ENCODE measurements around the gene ELOVL1. TPM values are rescaled to one million over a fixed set of nuclear protein-coding genes. Genes with fewer than 3 reads are reported as not detected.
"Not testable (repeated sequence)": the region's sequence is repeated elsewhere in the genome, so short reads cannot be mapped to it uniquely, and the experiment has no call there.

Gene ELOVL1
- total and polyA plus RNA-seq, 10 of the 15 experiments (the other 5 are each of a cell fraction or from before 2014, with no cell fraction given): 58.5 to 139 (median 89.8) TPM

GRCh38 chr1:43372172-43372571, 4.4 kb upstream of the ELOVL1 start:
- intact Hi-C loops (cut with micrococcal nuclease; ENCODE audit: unreplicated experiment): no loop called here

GRCh38 chr1:43370564-43370963, 2.8 kb upstream of the ELOVL1 start:
- Histone ChIP-seq H3K27me3 (replicated peaks in 1 of 2; ENCODE audit: control insufficient read depth in 2 of 2, insufficient read depth in 2 of 2, low read length in 1 of 2) (no peaks in the 10 kb centered on the region), H3K4me1 (ENCODE audit: control insufficient read depth, insufficient read depth, low read length) (peaks cover 4% of the 10 kb centered on the region; the same call in 1 of the 2 replicates), H3K79me2 (ENCODE audit: control insufficient read depth, insufficient read depth, low read length) (peaks cover 30% of the 10 kb centered on the region), H3K36me3 (ENCODE audit: control insufficient read depth in 2 of 2, insufficient read depth in 2 of 2, low read length in 1 of 2) (peaks cover 0 to 1% of the 10 kb centered on the region in 2 experiments; a peak in 1 of 4 replicates), H3K9ac (ENCODE audit: control insufficient read depth, insufficient read depth, low read length) (no peak overlapping the region), H3K4me2 (ENCODE audit: control insufficient read depth, insufficient read depth) (no peak overlapping the region), H3K27ac (ENCODE audit: control insufficient read depth, insufficient read depth) (no peak overlapping the region), H3K4me3 (no peak overlapping the region), H4K20me1 (ENCODE audit: control insufficient read depth, insufficient read depth) (no peaks in the 10 kb centered on the region), H2AFZ (ENCODE audit: control insufficient read depth, low read depth, low read length) (no peak overlapping the region), H3K9me3 (replicated peaks; ENCODE audit: control insufficient read depth, insufficient read depth, low read length) (no peaks in the 10 kb centered on the region)
- ChIA-PET POLR2A (interaction anchor here (0.7 to 1.4 kb wide), 5 partner anchors 11 to 583 kb away, joined by 4 to 8 read pairs (median 6); partner anchors contain the start of genes MED8 and SZT2), SMC1A (ENCODE audit: uncharacterized antibody, unreplicated experiment) (interaction anchor here (0.7 to 1.1 kb wide), 2 partner anchors 13 to 572 kb away, joined by 3 to 4 read pairs; no protein-coding TSS in a partner anchor), RAD21 (ENCODE audit: unreplicated experiment) (no interaction called here), CTCF (interaction anchor here (1.6 to 1.7 kb wide), 2 partner anchors 12 to 19 kb away, joined by 7 to 8 read pairs; partner anchors contain the start of genes CDC20, MED8 and SZT2)
- TF ChIP-seq RUNX3 (IDR thresholded peaks at IDR 0.05; ENCODE audit: low read length): no peak
- peak; percentile 48 for TF ChIP-seq BCL3 (IDR thresholded peaks at IDR 0.05; ENCODE audit: borderline replicate concordance, insufficient read depth, low read depth, low read length, poor library complexity, severe bottlenecking)
- DNase-seq (ENCODE audit: low read depth, low spot score) (no peak), FAIRE-seq (peak; percentile 41), ATAC-seq (no peak)
- BruUV-seq (replicated peaks): no TSS peak
- in situ Hi-C loops (cut with MboI): no loop called here
- intact Hi-C loops (cut with micrococcal nuclease; ENCODE audit: unreplicated experiment): no loop called here
- WGBS (ENCODE audit: insufficient coverage, insufficient replicate concordance, low lambda C conversion rate, missing lambda C conversion rate): 70% methylated on average over 4 of the region's 4 CpGs

More at GRCh38 chr1:43372172-43372571, 4.4 kb upstream of the ELOVL1 start:
- H2AFZ ChIP-seq (ENCODE audit: control insufficient read depth, low read depth, low read length): no peak overlapping the region
- ATAC-seq (no peak), FAIRE-seq (no peak), DNase-seq (ENCODE audit: low read depth, low spot score) (no peak)
- no peaks in the 10 kb centered on the region for H3K27me3 ChIP-seq (replicated peaks in 1 of 2; ENCODE audit: control insufficient read depth in 2 of 2, insufficient read depth in 2 of 2, low read length in 1 of 2)
- WGBS (ENCODE audit: insufficient coverage, insufficient replicate concordance, low lambda C conversion rate, missing lambda C conversion rate): 92% methylated on average over 5 of the region's 5 CpGs
- H3K79me2 ChIP-seq (ENCODE audit: control insufficient read depth, insufficient read depth, low read length): peaks cover 14% of the 10 kb centered on the region
- H3K27ac ChIP-seq (ENCODE audit: control insufficient read depth, insufficient read depth): no peak overlapping the region
- ChIA-PET POLR2A (interaction anchor here (0.7 kb wide), 1 partner anchor 9 kb away, joined by 3 read pairs; no protein-coding TSS in a partner anchor), RAD21 (ENCODE audit: unreplicated experiment) (no interaction called here), CTCF (interaction anchor here (1.0 to 1.3 kb wide), 2 partner anchors 42 to 145 kb away, joined by 3 to 4 read pairs; no protein-coding TSS in a partner anchor), SMC1A (ENCODE audit: uncharacterized antibody, unreplicated experiment) (no interaction called here)
- no peaks in the 10 kb centered on the region for H3K9me3 ChIP-seq (replicated peaks; ENCODE audit: control insufficient read depth, insufficient read depth, low read length)
- H4K20me1 ChIP-seq (ENCODE audit: control insufficient read depth, insufficient read depth): no peaks in the 10 kb centered on the region
- in situ Hi-C loops (cut with MboI): no loop called here
- H3K9ac ChIP-seq (ENCODE audit: control insufficient read depth, insufficient read depth, low read length): no peak overlapping the region
- no peaks in the 10 kb centered on the region for H3K36me3 ChIP-seq (ENCODE audit: control insufficient read depth in 2 of 2, insufficient read depth in 2 of 2, low read length in 1 of 2)
- no peak overlapping the region for H3K4me3 ChIP-seq
- peaks cover 3% of the 10 kb centered on the region; the same call in 1 of the 2 replicates for H3K4me1 ChIP-seq (ENCODE audit: control insufficient read depth, insufficient read depth, low read length)
- no TSS peak for BruUV-seq (replicated peaks)
- H3K4me2 ChIP-seq (ENCODE audit: control insufficient read depth, insufficient read depth): no peak overlapping the region
- no peak for TF ChIP-seq RAD51 (IDR thresholded peaks at IDR 0.05)
- TF ChIP-seq DPF2 (IDR thresholded peaks at IDR 0.05): no peak
- TF ChIP-seq FOXM1 (IDR thresholded peaks at IDR 0.05; ENCODE audit: low read depth, low read length): no peak
- no peak for TF ChIP-seq PAX5 (IDR thresholded peaks at IDR 0.05; ENCODE audit: borderline replicate concordance, low read depth, low read length)
- TF ChIP-seq JUNB (IDR thresholded peaks at IDR 0.05): no peak
- no peak for TF ChIP-seq ZNF274 (IDR thresholded peaks at IDR 0.05; ENCODE audit: insufficient read depth, insufficient read length)
- no peak for TF ChIP-seq IRF4 (IDR thresholded peaks at IDR 0.05; ENCODE audit: low read depth, low read length)
- TF ChIP-seq YY1 (IDR thresholded peaks at IDR 0.05; ENCODE audit: low read depth, low read length): no peak

- H3K4me1 ChIP-seq (ENCODE audit: control insufficient read depth, insufficient read depth, low read length); H3K4me2 ChIP-seq (ENCODE audit: control insufficient read depth, insufficient read depth); H3K27me3 ChIP-seq (replicated peaks in 1 of 2; ENCODE audit: control insufficient read depth in 2 of 2, insufficient read depth in 2 of 2, low read length in 1 of 2); DNase-seq (ENCODE audit: low read depth, low spot score); RAD21 ChIA-PET (ENCODE audit: unreplicated experiment); H3K4me3 ChIP-seq; in situ Hi-C loops (cut with MboI); H4K20me1 ChIP-seq (ENCODE audit: control insufficient read depth, insufficient read depth); H3K36me3 ChIP-seq (ENCODE audit: control insufficient read depth in 2 of 2, insufficient read depth in 2 of 2, low read length in 1 of 2); H3K27ac ChIP-seq (ENCODE audit: control insufficient read depth, insufficient read depth); H3K9me3 ChIP-seq (replicated peaks; ENCODE audit: control insufficient read depth, insufficient read depth, low read length); ATAC-seq; BruUV-seq (replicated peaks); H2AFZ ChIP-seq (ENCODE audit: control insufficient read depth, low read depth, low read length); FAIRE-seq; H3K9ac ChIP-seq (ENCODE audit: control insufficient read depth, insufficient read depth, low read length): not testable (repeated sequence)
- WGBS (ENCODE audit: insufficient coverage, insufficient replicate concordance, low lambda C conversion rate, missing lambda C conversion rate): 98% methylated on average over 5 of the region's 6 CpGs
- peaks cover 37% of the 10 kb centered on the region for H3K79me2 ChIP-seq (ENCODE audit: control insufficient read depth, insufficient read depth, low read length)
- ChIA-PET SMC1A (ENCODE audit: uncharacterized antibody, unreplicated experiment) (interaction anchor here (0.7 to 5.0 kb wide), 3 partner anchors 12 to 571 kb away, joined by 3 to 24 read pairs (median 4); no protein-coding TSS in a partner anchor), CTCF (interaction anchor here (0.6 to 2.6 kb wide), 4 partner anchors 12 to 333 kb away, joined by 3 to 16 read pairs (median 8); partner anchors contain the start of genes CDC20, MED8 and SZT2), POLR2A (interaction anchor here (0.7 to 1.6 kb wide), 8 partner anchors 11 to 584 kb away, joined by 4 to 13 read pairs (median 6); partner anchors contain the start of genes CDC20, MED8 and SZT2)
- intact Hi-C loops (cut with micrococcal nuclease; ENCODE audit: unreplicated experiment): loop anchor here (2.0 to 5.0 kb wide), 2 partner anchors 19 to 72 kb away; partner anchors contain the start of genes MED8 and SZT2
These were observed 2.0 kb upstream of the ELOVL1 start for GRCh38 chr1:43369779-43370178.
